OCI-LY7 (cell line): ENCODE measurements around the gene CDK5R2.

Experiments
- EZH2phosphoT487 ChIP-seq: fragments of 200-600 bp; sonication (generic); IDR thresholded peaks from 2 replicates; pipeline ENCODE4 v1.6.1; 2018; ENCODE audit warnings: low read depth, borderline replicate concordance, mild to moderate bottlenecking, mixed run types, antibody characterized with exemption, low read length, moderate library complexity, mixed read lengths
- TF ChIP-seq, protein P1 (sequence below): fragments of 200-600 bp; sonication (generic); conservative IDR thresholded peaks from 2 replicates; pipeline ENCODE4 v1.5.1; 2014; ENCODE audit warnings: mild to moderate bottlenecking, antibody characterized with exemption, low read length, moderate library complexity, mixed read lengths

DNA sequence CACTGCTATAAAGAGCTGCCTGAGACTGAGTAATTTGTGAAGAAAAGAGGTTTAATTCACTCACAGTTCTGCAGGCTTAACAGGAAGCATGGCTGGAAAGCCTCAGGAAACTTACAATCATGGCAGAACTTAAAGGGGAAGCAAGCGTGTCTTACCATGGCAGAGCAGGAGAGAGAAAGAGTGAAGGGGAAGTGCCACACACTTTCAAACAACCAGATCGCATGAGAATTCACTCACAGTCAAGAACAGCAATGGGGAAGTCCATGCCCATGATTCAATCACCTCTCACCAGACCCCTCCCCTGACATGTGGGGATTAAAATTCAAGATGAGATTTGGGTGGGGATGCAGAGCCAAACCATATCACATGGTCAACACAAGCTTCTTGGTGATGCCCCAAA, 34.7 kb upstream of the CDK5R2 start:
- TF ChIP-seq, protein P1, sequence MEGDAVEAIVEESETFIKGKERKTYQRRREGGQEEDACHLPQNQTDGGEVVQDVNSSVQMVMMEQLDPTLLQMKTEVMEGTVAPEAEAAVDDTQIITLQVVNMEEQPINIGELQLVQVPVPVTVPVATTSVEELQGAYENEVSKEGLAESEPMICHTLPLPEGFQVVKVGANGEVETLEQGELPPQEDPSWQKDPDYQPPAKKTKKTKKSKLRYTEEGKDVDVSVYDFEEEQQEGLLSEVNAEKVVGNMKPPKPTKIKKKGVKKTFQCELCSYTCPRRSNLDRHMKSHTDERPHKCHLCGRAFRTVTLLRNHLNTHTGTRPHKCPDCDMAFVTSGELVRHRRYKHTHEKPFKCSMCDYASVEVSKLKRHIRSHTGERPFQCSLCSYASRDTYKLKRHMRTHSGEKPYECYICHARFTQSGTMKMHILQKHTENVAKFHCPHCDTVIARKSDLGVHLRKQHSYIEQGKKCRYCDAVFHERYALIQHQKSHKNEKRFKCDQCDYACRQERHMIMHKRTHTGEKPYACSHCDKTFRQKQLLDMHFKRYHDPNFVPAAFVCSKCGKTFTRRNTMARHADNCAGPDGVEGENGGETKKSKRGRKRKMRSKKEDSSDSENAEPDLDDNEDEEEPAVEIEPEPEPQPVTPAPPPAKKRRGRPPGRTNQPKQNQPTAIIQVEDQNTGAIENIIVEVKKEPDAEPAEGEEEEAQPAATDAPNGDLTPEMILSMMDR: no peak
- TF ChIP-seq EZH2phosphoT487: no peak
